SU-DHL-6 (cell line): Measurements from ENCODE around the gene SRXN1.

Source experiments
- CTCF ChIP-seq: fragments of 200-600 bp; sonication (generic); IDR thresholded peaks from one replicate; pipeline ENCODE4 v1.5.1; 2017; ENCODE audit warnings: antibody characterized with exemption, mild to moderate bottlenecking, low read length, moderate library complexity; ENCODE audit not compliant: insufficient read depth, poor library complexity, severe bottlenecking
- EZH2phosphoT487 ChIP-seq: fragments of 200-600 bp; sonication (generic), shearing (Covaris generic); conservative IDR thresholded peaks from 2 replicates; pipeline ENCODE4 v1.6.1; 2018; ENCODE audit warnings: mild to moderate bottlenecking, antibody characterized with exemption, low read length, moderate library complexity, mixed read lengths

- TF ChIP-seq CTCF, result no peak
- TF ChIP-seq EZH2phosphoT487, result no peak
These were observed 803 bp upstream of the SRXN1 start for GRCh38 chr20:653590-654416.
